DMS153 treated with DMSO at 0.1 percent for 48 hours (cell line): ENCODE measurements around the gene SURF2.

Experiments
- DNase-seq: peaks from one replicate; lab custom pipeline; 2025; ENCODE audit not compliant: unreplicated experiment; lab: John Stamatoyannopoulos, UW

Gene SURF2

DNA sequence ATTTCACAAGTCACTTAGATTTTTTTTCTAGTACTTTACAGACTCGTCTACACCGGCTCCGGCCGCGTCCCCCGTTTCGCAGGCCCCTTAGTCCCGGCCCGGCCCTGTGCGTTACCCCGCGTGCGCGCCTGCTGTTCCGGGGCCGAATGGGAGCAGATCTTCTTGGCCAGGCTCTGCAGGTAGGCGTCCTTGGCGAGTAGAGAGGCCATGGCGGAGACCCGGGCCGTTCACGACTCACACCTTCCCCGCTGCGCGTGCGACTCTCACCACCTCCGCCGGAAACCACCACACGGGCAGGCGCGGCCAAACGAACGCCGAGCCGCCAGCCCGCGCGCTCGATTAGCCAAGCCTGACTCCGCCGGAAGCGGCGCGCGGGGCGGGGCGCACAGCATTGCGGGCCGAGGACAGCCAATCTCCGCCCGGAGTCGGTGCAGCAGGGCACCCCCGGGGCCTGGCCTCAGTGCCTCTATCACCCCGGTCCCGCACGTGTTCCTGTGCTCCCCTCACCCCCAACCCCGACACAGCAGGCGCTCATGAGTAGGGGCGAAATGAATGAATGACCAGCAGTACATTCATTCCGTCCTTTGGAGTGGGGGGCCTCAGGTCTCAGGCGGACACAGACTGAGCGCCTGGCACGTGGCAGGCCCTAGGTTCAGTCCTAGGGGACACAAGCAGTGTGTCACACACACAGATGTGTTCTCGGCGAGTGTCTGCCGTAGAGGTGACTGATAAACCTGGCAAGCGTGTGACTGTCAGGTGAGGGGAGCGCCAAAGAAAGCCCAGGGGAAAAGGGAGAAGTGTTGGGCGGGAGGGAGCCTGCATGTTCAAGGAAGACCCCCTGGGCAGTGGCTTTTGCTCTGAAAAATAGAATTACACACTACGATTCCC lies 20.2 kb upstream of the SURF2 start, which contains the start of gene SURF6:
Gene SURF6 (minus strand): TSS at position 265 of the 888 bp plus-strand sequence. CDS start 56 bp downstream, at position 209.
- peak; percentile 88 for DNase-seq

DNA sequence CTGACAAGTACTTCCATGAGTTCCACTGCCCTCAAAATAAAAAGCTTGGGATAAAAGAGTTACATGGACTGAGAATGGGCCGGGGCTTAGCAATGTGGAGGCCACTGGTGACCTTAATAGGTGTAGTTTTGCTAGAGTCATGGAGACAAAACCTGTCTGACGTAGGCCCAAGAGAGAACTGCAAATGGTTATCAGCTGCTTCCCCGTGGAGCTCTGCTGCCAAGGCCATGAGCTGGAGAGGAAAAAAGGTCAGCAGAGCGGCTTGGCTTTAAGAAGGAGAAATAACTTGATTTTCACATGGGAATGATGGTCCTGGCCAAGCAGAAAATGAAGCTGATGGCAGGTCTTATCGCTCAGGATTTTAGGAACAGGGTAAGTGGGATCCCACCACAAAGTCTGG lies 16.7 kb upstream of the SURF2 start:
- DNase-seq = no peak

DNA sequence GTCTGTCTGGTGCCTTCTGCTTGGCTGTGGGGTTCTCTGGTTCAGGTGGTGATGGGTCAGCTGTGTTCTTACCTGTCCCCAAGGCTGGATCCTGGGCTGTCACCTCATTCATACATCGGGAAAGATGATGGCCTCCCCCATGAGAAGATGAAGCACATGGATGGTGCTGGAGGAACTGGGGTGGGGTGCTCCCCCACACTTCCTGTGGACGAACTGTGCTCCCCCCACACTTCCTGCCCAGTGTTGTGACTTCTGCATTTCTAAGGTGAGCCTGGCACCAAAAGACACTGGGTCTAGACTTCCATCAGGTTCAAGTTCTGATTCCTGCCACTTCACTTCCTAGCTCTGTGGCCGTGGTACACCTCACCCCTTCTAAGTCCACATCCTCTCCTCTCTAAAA lies 16.1 kb upstream of the SURF2 start:
- DNase-seq = no peak

DNA sequence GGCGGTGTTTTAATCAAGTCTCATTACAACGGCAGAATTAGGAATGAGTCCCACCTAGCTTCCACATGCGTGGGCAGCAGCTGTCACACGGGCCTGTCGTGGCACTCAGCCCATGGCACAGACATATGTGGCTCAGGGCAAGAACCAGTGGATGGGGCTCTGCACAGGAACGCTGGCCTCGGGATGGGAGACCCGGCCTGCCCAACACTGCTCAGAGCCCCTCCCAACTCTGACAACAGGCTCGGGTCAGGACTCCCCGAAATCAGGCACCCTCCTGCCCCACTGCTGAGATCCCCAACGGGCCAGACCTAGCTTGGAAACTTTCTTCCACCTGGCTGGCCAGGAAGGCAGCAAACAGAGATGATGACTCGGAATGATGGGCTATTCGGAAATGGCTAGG lies 15.4 kb upstream of the SURF2 start:
- DNase-seq = no peak

DNA sequence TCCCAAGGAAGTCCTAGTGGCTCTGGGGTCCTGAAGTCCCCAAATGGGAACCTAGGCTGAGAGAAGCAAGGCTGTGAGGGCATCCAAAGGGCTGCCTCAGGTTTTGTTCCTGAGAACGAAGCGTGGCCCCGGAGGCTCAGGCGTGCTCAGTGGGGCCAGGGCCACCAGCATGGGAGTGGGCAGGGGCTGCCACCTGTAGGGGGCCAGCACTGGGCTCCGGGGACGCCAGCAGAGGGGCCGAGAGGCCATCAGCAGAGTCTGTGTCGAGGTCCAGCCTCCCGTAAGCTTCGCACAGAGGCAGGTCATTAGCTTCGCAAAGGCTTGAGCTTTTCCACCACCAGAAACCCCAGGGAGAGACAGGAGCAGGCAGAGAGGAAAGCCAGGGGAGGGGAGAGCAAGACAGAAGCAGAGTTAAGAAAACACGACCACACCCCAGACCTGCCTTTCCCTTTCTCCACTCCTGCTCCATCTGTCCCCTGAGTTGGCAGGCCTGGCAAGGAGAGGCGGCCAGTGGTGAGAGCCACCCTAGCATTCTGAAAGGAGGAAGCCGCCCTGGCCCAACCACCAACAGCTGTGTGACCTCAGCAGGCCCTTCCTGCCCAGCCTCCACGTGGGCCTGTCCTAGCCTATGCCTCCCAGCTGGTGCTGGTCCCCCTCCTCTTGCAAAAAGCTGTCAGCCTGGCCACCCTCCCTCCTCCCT lies 14.8 kb upstream of the SURF2 start:
- no peak for DNase-seq

DNA sequence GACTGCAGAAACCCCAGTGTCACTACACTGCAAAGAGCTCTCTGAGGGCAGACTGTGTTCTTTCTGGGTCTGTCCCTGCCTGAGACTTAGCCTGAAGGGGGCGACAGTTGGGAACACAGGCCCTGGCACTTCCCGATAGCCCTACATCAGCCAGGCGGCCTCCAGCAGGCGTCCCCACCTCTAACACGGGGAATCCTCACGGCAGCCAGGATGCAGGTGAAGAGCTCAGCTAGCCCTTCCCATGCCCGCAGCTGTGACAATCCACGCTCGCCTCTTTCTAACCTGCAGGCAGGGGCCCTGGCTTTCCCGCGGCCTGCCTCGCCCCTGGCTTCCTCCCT lies 14.3 kb upstream of the SURF2 start:
- no peak for DNase-seq

DNA sequence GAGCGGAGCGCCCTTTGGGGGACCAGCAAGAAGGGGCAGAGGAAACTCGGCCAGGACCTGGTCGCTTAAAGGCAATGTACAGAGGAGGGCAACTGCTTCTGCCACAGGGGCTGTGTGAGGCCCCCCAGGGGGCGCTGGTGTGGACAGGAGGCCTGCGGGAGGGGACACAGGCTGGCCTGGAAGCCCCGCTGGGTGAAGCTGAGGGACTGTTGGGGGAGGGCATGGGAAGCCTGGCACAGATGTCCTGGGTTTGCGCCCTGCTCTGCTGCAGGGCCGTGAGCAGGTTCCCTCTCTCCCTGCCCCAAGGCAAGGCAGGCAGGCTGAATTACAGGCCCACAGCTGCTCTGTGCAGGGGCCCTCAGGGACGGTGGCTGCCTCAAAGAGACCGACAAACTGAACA lies 13.8 kb upstream of the SURF2 start:
- no peak for DNase-seq

DNA sequence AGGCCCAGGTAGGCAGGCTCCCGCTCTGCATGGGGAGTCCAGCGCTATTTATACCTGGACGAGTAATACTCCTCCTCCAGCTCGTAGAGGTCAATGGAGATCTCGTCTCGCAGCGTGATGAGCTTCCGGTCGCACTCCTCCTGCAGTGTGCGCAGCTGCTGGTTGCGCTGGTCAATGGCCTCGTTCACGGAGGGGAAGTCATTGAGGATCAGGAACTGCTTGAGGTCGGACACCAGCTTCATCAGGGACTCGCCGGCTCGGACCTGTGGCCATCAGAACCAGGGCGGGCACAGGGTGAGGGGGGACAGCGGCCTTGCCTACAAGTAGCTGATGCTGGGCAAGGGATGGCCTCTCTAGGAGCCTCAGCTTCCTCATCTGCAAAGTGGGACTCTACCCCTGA lies 12.3 kb upstream of the SURF2 start:
- DNase-seq = no peak

DNA sequence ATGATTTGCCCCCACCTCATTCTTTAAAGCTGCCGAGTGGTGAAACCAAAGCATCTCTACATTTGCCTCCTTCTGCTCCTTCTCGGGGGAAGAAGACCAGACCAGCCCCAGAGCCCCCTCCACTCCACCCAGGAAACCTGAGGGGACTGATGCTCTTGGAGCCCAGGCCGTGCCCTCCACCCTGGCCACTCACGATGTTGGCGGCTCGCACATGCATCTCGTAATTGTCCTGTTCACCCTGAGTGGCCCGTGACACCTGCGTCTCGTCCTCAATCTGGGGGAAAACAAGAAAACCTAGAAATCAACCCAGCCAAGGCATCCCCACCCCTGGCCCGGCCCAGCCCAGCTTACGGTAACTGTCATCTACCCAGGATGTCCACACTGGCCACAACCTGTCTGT lies 11.4 kb upstream of the SURF2 start:
- no peak for DNase-seq

DNA sequence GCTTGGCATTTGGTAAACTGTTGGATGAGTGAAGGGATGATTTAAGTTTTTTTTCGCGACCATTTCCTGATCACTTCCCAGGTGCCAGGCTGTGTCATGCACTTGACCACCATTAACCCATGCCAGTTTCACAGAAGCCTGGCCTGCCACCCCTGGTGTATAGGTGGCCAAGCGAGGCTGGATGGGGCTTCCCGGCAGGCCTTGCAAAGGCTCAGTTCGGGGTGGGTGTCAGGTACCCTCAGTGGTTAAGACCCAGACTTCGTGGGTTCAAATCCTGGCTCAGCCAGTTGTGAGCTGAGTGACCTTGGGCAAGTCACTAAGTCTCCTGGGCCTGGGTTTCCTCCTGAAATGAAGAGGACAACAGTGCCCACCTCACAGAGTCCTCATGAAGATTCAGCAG lies 10.8 kb upstream of the SURF2 start:
- DNase-seq = no peak

DNA sequence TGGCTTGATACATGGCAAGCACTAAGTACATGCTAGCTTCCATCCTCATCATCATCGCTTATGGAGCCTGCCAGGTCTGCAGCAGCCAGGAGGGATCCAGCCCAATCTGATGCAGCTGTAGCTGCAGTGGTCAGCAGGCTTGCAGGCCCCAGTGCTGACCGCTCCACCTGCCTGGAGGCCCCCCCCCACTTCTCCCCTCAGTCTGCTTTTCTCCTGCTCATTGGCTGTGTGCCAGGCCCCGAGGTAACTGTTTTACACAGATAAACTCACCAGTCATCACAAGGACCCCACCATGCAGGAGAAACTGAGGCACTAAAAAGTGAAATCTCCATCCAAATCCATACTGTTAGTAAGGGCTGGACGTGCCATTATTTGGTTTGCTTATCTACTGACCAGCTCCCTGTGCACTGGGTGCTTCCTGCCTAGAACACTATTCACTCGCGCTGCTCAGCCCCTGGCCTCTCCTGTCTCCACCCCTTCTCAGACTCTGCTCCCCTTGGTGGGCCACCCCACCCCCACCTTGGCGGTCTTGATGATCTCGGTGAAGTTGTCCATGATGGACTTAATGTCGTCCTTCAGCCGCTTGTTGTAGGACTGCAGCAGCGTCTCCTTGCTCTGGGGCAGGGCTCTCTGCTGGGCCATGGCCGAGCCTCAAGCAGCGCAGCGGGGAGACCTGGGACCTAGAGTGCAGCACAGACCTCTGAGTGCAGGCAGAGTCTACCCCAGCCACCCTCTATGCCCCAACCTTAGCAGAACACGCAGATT lies 10.1 kb upstream of the SURF2 start:
- no peak for DNase-seq

DNA sequence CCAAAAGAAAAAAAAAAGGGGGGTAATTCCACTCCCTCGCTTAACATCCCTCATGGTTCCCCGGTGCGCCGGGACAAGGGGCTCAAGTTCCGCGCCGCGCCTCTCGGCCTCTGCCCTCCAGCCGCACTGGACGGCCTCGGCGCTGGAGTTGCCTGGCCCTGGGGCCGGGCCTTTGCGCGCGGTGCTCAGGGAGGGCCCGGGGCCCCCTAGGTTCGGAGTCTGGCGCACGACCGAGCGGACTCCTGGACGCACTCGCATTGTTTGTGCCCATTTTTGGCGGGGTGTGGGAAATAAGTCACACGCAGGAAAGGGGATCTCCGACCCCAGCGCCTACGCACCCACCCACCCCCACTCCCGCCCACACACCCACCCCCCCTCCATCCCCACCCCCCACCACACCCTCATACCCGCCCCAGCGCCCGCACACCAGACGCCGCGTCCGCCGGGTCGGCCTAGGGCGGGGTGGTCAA lies 8.8 kb upstream of the SURF2 start:
- no peak for DNase-seq

DNA sequence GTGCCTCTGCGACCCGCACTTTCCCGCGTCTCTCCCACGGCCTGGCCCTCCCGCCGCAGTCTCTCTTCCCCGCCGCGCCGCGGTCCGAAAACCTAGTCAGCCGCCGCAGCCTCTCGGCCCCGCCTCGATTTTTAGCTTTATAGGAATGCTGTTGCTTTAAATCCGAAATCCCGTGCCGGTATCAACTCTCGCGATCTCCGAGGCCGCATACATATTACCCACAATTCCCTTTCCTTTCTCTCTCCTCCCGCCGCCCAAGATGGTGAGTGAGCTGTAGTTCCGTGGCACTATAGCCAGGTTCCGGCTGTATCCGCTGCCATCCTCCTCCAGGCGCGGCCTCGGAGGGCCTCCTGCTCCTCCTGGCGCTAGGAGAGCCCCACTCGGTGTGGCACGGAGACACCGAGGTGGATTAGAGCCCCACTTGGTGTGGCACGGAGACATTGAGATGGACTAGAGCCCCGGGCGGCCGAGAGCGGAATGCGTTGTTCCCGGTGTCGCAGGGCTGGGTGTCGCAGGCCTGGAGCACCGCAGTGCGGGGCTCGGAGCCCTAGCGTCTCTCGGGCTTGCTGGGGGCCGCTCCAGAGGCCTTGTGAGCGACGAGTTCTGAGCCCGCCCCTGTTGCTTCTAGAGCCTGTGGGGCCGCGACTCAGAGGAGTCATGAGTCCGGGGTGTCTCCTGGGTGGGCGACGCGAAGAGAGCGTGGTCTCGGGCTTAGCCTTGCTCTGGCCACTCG lies 8.2 kb upstream of the SURF2 start, which contains the start of the genes MED22 and RPL7A:
Gene MED22 (minus strand): TSS at position 147 of the 733 bp plus-strand sequence. CDS start 1,469 bp downstream, outside the sequence.
Gene RPL7A (plus strand): TSS at position 234 of the 733 bp plus-strand sequence. CDS start 26 bp downstream, at position 260.
- peak; percentile 95 for DNase-seq

DNA sequence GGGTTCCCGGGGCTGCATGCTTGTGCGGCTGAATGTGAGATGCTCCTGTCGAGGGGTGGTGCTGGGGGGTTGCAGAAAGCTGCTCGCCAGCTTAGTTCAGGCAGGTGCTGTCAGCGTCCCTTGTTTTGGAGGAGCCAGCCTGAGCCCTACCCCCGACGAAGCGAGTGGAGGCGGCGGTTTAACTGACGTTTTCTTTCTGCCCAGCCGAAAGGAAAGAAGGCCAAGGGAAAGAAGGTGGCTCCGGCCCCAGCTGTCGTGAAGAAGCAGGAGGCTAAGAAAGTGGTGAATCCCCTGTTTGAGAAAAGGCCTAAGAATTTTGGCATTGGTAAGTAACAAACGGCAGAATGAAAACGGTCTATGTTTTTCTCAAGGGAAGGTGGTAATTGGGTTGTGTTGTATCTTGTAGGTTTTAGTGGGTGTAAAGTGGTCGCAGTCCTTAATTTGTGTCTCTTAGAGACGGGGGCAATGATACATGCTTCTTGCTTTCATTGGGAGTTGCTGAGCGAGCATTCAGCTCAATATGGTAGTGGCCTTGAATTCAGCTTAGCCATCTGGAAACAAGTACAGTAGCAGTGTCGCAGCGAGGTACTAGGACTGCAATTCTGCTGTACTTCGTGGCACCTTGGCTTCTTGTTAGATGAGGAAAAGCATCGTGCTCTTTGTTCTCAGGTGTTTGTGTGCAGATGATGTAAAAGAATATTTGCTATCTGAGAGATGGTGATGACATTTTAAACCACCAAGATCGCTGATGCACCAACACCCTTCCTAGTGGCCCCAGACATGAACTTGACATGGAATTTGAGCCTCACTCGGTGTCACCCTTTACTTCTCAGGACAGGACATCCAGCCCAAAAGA lies 7.4 kb upstream of the SURF2 start:
- DNase-seq = no peak

DNA sequence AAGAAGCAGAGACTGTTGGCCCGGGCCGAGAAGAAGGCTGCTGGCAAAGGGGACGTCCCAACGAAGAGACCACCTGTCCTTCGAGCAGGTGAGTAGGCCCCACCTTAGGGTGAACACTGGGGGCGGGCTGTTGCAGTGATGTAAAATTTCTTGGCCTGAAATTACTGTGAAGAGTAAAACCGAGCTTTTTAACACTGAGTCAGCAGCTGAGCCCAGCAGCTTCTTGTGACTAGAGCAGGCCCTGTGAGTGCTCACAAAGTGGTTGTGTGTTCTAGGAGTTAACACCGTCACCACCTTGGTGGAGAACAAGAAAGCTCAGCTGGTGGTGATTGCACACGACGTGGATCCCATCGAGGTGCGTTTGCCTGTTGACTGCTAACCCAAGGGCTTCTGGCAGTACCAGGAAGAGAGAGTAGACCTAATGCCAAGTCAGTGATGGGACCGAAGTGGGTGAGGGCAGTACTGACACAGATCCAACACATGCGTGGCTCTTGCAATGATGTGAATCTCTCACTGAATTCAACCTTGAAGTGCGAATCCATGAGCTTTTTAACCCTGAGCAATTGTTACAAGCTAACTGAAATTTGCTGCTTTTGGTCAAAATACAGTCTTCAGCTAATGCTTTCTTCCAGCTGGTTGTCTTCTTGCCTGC lies 6.3 kb upstream of the SURF2 start:
- no peak for DNase-seq

DNA sequence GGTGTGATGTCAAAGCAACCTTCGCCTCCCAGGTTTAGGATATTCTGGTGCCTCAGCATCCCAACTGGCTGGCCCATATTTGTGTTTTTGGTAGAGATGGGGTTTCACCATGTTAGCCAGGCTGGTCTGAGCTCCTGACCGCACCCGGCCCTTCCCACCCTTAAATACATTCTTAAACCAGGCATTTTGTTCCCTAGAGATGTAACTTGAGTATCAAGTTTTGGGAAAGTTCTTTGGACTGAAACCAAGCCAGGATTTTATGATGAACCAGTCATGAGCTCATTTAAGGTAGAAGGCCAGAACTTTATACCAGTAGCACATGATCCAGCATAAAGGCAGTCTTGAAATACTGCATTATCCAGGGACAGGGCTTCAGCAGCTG lies 4.8 kb upstream of the SURF2 start:
- no peak for DNase-seq

DNA sequence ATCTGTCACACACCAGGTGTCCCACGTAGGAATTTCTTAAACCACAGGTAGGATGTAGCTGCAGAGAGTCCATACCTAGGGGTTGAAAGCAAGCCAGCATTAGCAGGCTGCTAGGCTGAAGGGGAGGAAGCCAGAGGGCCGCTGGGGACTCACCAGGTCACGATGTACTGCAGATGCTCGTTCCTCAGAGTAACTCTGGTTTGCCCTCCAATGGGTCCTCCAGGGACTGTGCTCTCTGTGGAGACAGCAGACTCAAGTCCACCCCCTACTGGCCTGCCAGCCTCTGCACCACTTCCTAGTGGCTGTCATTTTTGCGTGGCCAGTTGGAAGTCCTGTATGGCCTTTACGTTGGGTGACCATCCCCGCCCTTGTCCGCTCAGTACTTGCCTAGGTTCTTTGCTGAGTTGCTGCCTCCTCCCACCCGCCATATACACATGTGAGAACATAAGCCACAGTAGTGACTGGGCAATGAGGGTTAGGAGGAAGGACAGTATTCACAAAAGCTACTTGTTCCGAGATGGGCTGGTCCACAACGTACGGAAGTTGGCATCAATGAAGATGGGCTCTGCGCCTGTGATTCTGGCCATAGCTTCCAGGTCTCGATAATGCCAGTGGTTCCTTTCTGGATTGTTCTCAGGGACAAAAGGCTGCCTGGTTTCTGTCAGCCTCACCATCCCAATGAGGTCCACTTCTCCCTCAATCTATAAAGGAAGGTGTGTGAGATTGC lies 4.3 kb upstream of the SURF2 start:
- DNase-seq = no peak

DNA sequence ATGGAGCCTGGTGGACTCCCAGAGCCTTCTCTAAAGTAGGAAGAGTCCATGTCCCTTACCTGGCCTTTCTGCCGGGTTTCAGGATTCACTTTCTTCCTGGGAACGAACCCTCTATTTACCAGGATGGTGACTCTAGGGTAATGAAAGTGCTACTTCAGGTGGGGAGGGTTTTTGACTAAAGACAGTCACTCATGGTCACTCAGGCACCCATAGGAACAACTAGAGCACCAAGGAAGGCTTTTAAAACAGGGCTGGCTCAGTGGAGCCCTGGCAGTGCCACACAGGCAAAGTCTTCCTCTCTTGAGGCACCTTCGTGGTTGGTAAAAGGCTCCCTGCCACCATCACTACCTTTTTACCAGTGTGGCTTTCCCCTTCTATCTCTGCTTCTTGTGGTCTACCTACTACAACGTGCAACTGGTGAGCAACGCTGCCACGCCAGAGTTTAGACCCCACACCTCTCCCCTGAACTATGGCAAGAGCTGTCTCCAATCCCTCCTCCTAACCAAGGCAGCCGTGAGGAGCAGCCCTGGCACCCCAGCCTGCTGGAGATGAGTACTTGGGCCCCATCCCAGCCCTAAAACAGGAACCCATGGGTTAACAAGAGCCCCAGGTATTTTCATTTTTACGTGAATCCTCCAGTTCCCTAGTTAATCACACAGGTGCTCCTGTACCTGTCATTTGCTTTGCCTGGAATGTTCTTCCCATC lies 3.6 kb upstream of the SURF2 start:
- no peak for DNase-seq
